Transverse colon (tissue), 4 donors: ENCODE results near the gene AP1B1.

Experiments
- POLR2A ChIP-seq: fragments of 450-650 bp; IDR thresholded peaks from one replicate; pipeline ENCODE4 v1.6.1; 2016; ENCODE audit warnings: antibody characterized with exemption, mild to moderate bottlenecking, moderate library complexity
- POLR2AphosphoS5 ChIP-seq, 3 donors: sonication (generic); formaldehyde crosslinking; IDR thresholded peaks; one replicate each; pipeline ENCODE4 v1.6.1; 2016; ENCODE audit warnings: antibody characterized with exemption in 3 of 3
- TF ChIP-seq, protein P1 (sequence below), 5 experiments: fragments of 200-600 bp in 3 of 5; fragments of 450-650 bp in 2 of 5; sonication (generic) in 3 of 5; IDR thresholded peaks; 1 replicate in 2 of 5; 2 replicates in 3 of 5; pipeline ENCODE4 v1.5.1; 2016 to 2017; ENCODE audit warnings: antibody characterized with exemption in 5 of 5, inconsistent platforms in 3 of 5, mild to moderate bottlenecking in 2 of 5, moderate library complexity in 1 of 5

DNA sequence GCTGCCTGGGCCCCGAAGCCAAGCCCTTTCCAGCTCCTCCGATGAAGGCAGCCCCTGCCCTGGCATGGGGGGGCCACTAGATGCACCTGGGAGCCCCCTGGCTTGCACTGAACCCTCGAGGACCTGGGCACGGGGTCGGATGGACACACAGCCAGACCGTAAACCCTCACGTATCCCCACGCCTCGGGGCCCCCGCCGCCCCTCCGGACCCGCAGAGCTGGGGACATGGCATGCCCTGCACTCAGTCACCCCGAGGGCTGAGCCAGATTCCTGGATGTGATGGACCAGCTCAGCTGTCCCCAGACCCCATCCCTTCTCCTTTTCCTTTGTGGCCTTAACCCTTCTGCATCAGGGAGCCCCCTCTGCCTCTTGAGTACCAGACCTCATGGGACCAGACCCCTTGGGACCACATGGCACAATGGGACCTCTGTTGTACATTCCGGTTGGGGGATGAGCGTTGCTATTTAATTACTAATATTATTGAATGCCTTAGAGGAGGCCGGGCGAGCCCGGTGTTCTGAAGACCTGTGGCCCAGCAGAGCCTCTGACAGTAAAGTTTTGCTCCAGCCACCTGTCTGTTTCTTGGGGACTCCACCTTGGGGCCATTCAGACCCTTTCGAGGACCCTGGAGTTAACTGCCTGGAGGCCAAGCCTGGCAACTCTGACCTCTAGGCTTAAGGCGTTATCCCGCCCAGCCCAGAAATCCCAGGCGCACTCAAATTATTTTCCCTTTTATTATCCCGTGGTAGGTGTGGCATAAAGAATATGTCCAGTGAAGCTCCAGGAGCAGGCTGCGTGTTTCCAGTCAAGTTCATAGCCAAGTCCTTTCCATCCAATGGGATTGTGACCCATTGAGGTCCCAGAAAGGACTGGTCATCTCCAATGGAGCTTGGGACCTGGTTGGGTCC is 75.9 kb downstream of the AP1B1 start:
- TF ChIP-seq, protein P1, sequence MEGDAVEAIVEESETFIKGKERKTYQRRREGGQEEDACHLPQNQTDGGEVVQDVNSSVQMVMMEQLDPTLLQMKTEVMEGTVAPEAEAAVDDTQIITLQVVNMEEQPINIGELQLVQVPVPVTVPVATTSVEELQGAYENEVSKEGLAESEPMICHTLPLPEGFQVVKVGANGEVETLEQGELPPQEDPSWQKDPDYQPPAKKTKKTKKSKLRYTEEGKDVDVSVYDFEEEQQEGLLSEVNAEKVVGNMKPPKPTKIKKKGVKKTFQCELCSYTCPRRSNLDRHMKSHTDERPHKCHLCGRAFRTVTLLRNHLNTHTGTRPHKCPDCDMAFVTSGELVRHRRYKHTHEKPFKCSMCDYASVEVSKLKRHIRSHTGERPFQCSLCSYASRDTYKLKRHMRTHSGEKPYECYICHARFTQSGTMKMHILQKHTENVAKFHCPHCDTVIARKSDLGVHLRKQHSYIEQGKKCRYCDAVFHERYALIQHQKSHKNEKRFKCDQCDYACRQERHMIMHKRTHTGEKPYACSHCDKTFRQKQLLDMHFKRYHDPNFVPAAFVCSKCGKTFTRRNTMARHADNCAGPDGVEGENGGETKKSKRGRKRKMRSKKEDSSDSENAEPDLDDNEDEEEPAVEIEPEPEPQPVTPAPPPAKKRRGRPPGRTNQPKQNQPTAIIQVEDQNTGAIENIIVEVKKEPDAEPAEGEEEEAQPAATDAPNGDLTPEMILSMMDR (IDR thresholded peaks at IDR 0.05): no peak
- no peak for TF ChIP-seq POLR2AphosphoS5 (IDR thresholded peaks at IDR 0.05)
- no peak for TF ChIP-seq POLR2A
